Smooth muscle cell (in vitro differentiated cells): ENCODE data around the gene CTSA. TPM values are rescaled to one million over a fixed set of nuclear protein-coding genes. Genes with fewer than 3 reads are reported as not detected.
"Not testable (repeated sequence)": the region's sequence is repeated elsewhere in the genome, so short reads cannot be mapped to it uniquely, and the experiment has no call there.

Experiments used
- DNase-seq: peaks from one replicate; lab custom pipeline; 2025; ENCODE audit not compliant: unreplicated experiment; lab: John Stamatoyannopoulos, UW
- H2AFZ ChIP-seq: fragments of 200-600 bp; sonication (generic); 2 replicates; pipeline ENCODE4 v1.6.0; 2016; ENCODE audit warnings: antibody characterized with exemption, low read depth, mild to moderate bottlenecking
- H3F3A ChIP-seq: fragments of 200-600 bp; sonication (generic); 2 replicates; pipeline ENCODE4 v1.6.0; 2017; ENCODE audit warnings: antibody characterized with exemption, low read depth
- H3K27ac ChIP-seq: fragments of 200-600 bp; sonication (generic); 2 replicates; pipeline ENCODE4 v1.5.1; 2016; ENCODE audit warnings: low read depth, mild to moderate bottlenecking
- H3K27me3 ChIP-seq: fragments of 200-600 bp; sonication (generic); 2 replicates; pipeline ENCODE4 v1.6.1; 2016; ENCODE audit warnings: low read depth, mild to moderate bottlenecking
- H3K36me3 ChIP-seq: fragments of 200-600 bp; sonication (generic); 2 replicates; pipeline ENCODE4 v1.5.1; 2016; ENCODE audit warnings: low read depth
- H3K4me1 ChIP-seq: fragments of 200-600 bp; sonication (generic); 2 replicates; pipeline ENCODE4 v1.5.1; 2016; ENCODE audit warnings: low read depth
- H3K4me2 ChIP-seq: fragments of 200-600 bp; sonication (generic); 2 replicates; pipeline ENCODE4 v1.6.0; 2016; ENCODE audit warnings: mild to moderate bottlenecking
- H3K4me3 ChIP-seq: fragments of 200-600 bp; sonication (generic); 2 replicates; pipeline ENCODE4 v1.5.1; 2016; ENCODE audit warnings: mild to moderate bottlenecking
- H3K79me2 ChIP-seq: fragments of 200-600 bp; sonication (generic); 2 replicates; pipeline ENCODE4 v1.6.0; 2016; ENCODE audit warnings: low read depth, mild to moderate bottlenecking
- H3K9ac ChIP-seq: fragments of 200-600 bp; sonication (generic); 2 replicates; pipeline ENCODE4 v1.6.0; 2016; ENCODE audit warnings: low read depth
- H3K9me3 ChIP-seq: fragments of 200-600 bp; sonication (generic); replicated peaks from 2 replicates; pipeline ENCODE4 v1.5.1; 2016; ENCODE audit warnings: low read depth
- H4K20me1 ChIP-seq: fragments of 200-600 bp; sonication (generic); 2 replicates; pipeline ENCODE4 v1.6.0; 2016; ENCODE audit warnings: low read depth
- WGBS: methylation state at CpG from one replicate; pipeline ENCODE4 v1.1.7; 2016; ENCODE audit warnings: low lambda C conversion rate; 5-methylcytosine and 5-hydroxymethylcytosine counted together
- polyA plus RNA-seq: library from polyadenylated mRNA; unstranded; fragments of >200 nt; fragmentation: Nextera tagmentation; extraction: Ambion mirVana; gene quantifications from 2 replicates; pipeline ENCODE4 v1.2.1, GENCODE V29; 2016
- total RNA-seq: library from RNA; depleted of rRNA; stranded (reverse); fragments of >200 nt; gene quantifications from 2 replicates; pipeline ENCODE4 v1.2.3, GENCODE V29; 2014
- TF ChIP-seq, protein P1 (sequence below): fragments of 200-600 bp; sonication (generic); IDR thresholded peaks from 2 replicates; pipeline ENCODE4 v1.5.1; 2017; ENCODE audit warnings: borderline replicate concordance, mild to moderate bottlenecking, antibody characterized with exemption; ENCODE audit not compliant: insufficient read depth, poor library complexity, severe bottlenecking

CTSA gene
- total and polyA plus RNA-seq, 2 experiments from 2014 or later: 74.8 to 132 TPM

DNA sequence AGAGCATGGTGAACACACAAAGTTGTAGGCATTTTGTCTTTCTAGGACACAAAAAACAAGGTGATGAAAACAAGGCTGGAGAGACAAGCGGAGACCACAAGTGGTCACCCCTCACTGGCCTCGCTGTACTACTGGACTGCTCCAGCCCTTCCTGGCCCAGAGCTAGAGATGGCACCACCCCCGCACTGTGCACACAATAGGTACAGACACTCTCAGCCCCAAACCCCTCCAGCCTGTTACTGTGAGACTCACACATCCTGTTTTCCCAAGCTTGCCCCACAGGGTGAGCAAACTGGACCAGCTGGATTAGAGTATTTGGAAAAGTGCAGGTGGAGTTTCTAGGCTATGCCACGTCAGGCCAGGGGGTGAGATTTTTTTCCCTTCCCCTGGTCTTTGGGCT is 18.5 kb upstream of the CTSA start:
- H3K4me3 ChIP-seq: no peak overlapping the region
- no peak overlapping the region for H3K9ac ChIP-seq
- no peak overlapping the region for H2AFZ ChIP-seq
- WGBS: 91% methylated on average over 4 of the region's 4 CpGs
- no peaks in the 10 kb centered on the region for H3K9me3 ChIP-seq
- no peaks in the 10 kb centered on the region for H3F3A ChIP-seq
- no peaks in the 10 kb centered on the region for H3K4me1 ChIP-seq
- no peak overlapping the region for H3K4me2 ChIP-seq
- H3K27ac ChIP-seq: no peak overlapping the region
- TF ChIP-seq, protein P1, sequence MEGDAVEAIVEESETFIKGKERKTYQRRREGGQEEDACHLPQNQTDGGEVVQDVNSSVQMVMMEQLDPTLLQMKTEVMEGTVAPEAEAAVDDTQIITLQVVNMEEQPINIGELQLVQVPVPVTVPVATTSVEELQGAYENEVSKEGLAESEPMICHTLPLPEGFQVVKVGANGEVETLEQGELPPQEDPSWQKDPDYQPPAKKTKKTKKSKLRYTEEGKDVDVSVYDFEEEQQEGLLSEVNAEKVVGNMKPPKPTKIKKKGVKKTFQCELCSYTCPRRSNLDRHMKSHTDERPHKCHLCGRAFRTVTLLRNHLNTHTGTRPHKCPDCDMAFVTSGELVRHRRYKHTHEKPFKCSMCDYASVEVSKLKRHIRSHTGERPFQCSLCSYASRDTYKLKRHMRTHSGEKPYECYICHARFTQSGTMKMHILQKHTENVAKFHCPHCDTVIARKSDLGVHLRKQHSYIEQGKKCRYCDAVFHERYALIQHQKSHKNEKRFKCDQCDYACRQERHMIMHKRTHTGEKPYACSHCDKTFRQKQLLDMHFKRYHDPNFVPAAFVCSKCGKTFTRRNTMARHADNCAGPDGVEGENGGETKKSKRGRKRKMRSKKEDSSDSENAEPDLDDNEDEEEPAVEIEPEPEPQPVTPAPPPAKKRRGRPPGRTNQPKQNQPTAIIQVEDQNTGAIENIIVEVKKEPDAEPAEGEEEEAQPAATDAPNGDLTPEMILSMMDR: no peak
- no peak for DNase-seq
- no peaks in the 10 kb centered on the region for H3K27me3 ChIP-seq
- no peaks in the 10 kb centered on the region for H4K20me1 ChIP-seq
- H3K79me2 ChIP-seq: no peaks in the 10 kb centered on the region
- H3K36me3 ChIP-seq: peaks cover 4% of the 10 kb centered on the region

DNA sequence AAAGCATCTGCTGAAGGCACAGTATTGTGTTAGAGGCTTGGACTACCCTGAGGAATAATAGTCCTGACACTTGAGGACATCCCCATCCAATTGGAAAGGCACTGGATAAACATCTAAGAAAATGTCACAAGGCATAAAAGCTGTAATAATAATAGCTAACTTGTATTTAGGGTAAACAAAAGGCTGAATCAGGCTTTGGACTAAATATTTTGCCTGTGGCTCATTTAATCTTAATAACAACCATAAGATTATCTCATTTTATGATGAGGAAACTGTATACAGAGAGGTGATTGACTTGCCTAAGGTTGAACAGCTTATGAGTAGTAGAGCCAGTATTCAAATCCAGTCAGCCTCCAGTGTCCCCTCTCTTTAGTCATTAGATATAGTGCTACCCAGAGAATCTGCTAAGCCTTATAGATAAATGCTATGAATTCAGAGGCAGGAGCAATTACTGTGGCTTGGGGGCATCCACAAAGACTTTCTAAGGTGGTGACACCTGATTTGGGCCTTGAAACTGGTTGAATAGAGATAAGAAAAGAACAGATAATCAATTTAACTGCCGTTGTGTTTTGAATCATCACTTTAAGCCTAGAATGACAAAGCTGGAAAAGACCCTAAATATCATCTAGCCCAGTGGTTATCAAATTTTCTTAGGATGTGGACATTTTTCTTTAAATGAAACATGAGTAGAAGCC is 17.6 kb upstream of the CTSA start:
- Histone ChIP-seq H3K9ac (no peak overlapping the region), H3F3A (no peaks in the 10 kb centered on the region), H2AFZ (no peak overlapping the region), H4K20me1 (no peaks in the 10 kb centered on the region), H3K27ac (no peak overlapping the region), H3K4me1 (no peaks in the 10 kb centered on the region), H3K9me3 (no peaks in the 10 kb centered on the region), H3K27me3 (no peaks in the 10 kb centered on the region), H3K4me3 (no peak overlapping the region), H3K4me2 (no peak overlapping the region), H3K79me2 (no peaks in the 10 kb centered on the region), H3K36me3 (peaks cover 4% of the 10 kb centered on the region)
- no peak for DNase-seq
- TF ChIP-seq, protein P1: no peak
- WGBS: 93% methylated on average over 1 of the region's 1 CpG

DNA sequence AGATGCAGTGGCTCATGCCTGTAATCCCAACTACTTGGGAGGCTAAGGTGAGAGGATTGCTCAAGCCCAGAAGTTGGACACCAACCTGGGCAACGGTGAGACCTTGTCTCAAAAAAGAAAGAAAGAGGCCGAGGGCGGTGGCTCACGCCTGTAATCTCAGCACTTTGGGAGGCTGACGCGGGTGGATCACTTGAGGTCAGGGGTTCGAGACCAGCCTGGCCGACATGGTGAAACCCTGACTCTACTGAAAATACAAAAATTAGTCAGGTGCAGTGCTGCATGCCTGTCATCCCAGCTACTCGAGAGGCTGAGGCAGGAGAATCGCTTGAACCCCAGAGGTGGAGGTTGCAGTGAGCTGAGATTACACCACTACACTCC is 17.0 kb upstream of the CTSA start:
- H3K27ac ChIP-seq, H3K79me2 ChIP-seq, H3K27me3 ChIP-seq, H2AFZ ChIP-seq, H3K4me2 ChIP-seq, H3F3A ChIP-seq, H3K36me3 ChIP-seq, H3K4me3 ChIP-seq, H4K20me1 ChIP-seq, H3K9ac ChIP-seq, H3K4me1 ChIP-seq, DNase-seq, H3K9me3 ChIP-seq: not testable (repeated sequence)
- 95% methylated on average over 10 of the region's 10 CpGs for WGBS

DNA sequence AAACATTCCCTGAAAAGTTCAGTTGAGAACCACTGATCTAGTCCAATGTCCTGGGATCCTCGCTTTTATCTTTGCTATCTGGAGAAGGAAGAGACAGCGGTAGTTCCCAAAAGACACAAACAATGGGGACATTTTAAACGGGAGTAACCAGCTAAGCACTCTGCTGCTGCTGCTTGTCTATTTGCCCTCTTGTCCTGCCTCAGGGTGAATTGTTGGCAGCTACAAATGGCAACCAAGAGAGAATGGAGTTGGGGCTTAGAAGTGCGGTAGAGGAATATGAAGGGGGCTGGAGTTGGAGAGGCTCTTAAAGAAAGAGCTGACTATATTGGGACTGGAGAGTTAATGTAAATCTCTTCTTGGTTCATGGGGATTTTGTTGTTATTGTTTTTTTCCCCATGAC is 16.6 kb upstream of the CTSA start:
- TF ChIP-seq, protein P1: no peak
- Histone ChIP-seq H3K4me1 (no peaks in the 10 kb centered on the region), H3K4me2 (no peak overlapping the region), H3K4me3 (no peak overlapping the region), H3K9me3 (no peaks in the 10 kb centered on the region), H3K36me3 (peaks cover 4% of the 10 kb centered on the region), H3K27ac (no peak overlapping the region), H2AFZ (no peak overlapping the region), H3K27me3 (no peaks in the 10 kb centered on the region), H3K79me2 (no peaks in the 10 kb centered on the region), H3F3A (no peaks in the 10 kb centered on the region), H4K20me1 (no peaks in the 10 kb centered on the region), H3K9ac (no peak overlapping the region)
- DNase-seq: no peak
- WGBS: 71% methylated on average over 4 of the region's 4 CpGs
